ENCODE results near the gene SLC25A39. TPM values are rescaled to one million over a fixed set of nuclear protein-coding genes. Genes with fewer than 3 reads are reported as not detected.

SLC25A39 gene
- total and polyA plus RNA-seq, 9 of the 15 experiments (the other 6 are each of a cell fraction or from before 2014, with no cell fraction given), result 4.8 to 267 (median 140) TPM

DNA sequence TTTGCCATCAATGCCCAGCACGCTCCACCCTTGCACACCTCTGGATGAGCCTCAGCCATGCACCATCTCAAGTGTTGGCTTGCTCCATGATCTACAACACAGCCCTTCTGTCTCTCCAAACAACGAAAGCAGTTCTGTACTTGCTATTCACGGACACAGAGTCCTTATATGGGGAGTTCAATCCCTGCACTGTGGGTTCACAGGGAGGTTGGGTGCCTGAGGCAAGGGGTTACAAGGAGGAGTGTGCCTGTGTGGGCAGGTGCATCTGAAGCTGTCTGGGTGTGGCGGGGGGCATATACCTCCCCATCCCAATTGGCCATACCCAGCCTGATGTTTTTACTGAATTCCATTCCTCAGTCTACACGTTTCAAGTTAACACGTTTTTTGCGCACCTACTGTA lies 10.6 kb downstream of the SLC25A39 start:
- no peak overlapping the region for H3K4me2 ChIP-seq (ENCODE audit: insufficient read depth, low read length)
- peaks cover 3 to 38% of the 10 kb centered on the region in 2 experiments; a peak in 4 of 5 replicates for H3K27me3 ChIP-seq (ENCODE audit: control insufficient read depth in 2 of 2, insufficient read depth in 2 of 2, low read length in 2 of 2)
- TF ChIP-seq, protein P1, sequence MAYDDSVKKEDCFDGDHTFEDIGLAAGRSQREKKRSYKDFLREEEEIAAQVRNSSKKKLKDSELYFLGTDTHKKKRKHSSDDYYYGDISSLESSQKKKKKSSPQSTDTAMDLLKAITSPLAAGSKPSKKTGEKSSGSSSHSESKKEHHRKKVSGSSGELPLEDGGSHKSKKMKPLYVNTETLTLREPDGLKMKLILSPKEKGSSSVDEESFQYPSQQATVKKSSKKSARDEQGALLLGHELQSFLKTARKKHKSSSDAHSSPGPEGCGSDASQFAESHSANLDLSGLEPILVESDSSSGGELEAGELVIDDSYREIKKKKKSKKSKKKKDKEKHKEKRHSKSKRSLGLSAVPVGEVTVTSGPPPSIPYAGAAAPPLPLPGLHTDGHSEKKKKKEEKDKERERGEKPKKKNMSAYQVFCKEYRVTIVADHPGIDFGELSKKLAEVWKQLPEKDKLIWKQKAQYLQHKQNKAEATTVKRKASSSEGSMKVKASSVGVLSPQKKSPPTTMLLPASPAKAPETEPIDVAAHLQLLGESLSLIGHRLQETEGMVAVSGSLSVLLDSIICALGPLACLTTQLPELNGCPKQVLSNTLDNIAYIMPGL (CRISPR knock-in tag; IDR thresholded peaks at IDR 0.05), result no peak
- TF ChIP-seq, protein P2, sequence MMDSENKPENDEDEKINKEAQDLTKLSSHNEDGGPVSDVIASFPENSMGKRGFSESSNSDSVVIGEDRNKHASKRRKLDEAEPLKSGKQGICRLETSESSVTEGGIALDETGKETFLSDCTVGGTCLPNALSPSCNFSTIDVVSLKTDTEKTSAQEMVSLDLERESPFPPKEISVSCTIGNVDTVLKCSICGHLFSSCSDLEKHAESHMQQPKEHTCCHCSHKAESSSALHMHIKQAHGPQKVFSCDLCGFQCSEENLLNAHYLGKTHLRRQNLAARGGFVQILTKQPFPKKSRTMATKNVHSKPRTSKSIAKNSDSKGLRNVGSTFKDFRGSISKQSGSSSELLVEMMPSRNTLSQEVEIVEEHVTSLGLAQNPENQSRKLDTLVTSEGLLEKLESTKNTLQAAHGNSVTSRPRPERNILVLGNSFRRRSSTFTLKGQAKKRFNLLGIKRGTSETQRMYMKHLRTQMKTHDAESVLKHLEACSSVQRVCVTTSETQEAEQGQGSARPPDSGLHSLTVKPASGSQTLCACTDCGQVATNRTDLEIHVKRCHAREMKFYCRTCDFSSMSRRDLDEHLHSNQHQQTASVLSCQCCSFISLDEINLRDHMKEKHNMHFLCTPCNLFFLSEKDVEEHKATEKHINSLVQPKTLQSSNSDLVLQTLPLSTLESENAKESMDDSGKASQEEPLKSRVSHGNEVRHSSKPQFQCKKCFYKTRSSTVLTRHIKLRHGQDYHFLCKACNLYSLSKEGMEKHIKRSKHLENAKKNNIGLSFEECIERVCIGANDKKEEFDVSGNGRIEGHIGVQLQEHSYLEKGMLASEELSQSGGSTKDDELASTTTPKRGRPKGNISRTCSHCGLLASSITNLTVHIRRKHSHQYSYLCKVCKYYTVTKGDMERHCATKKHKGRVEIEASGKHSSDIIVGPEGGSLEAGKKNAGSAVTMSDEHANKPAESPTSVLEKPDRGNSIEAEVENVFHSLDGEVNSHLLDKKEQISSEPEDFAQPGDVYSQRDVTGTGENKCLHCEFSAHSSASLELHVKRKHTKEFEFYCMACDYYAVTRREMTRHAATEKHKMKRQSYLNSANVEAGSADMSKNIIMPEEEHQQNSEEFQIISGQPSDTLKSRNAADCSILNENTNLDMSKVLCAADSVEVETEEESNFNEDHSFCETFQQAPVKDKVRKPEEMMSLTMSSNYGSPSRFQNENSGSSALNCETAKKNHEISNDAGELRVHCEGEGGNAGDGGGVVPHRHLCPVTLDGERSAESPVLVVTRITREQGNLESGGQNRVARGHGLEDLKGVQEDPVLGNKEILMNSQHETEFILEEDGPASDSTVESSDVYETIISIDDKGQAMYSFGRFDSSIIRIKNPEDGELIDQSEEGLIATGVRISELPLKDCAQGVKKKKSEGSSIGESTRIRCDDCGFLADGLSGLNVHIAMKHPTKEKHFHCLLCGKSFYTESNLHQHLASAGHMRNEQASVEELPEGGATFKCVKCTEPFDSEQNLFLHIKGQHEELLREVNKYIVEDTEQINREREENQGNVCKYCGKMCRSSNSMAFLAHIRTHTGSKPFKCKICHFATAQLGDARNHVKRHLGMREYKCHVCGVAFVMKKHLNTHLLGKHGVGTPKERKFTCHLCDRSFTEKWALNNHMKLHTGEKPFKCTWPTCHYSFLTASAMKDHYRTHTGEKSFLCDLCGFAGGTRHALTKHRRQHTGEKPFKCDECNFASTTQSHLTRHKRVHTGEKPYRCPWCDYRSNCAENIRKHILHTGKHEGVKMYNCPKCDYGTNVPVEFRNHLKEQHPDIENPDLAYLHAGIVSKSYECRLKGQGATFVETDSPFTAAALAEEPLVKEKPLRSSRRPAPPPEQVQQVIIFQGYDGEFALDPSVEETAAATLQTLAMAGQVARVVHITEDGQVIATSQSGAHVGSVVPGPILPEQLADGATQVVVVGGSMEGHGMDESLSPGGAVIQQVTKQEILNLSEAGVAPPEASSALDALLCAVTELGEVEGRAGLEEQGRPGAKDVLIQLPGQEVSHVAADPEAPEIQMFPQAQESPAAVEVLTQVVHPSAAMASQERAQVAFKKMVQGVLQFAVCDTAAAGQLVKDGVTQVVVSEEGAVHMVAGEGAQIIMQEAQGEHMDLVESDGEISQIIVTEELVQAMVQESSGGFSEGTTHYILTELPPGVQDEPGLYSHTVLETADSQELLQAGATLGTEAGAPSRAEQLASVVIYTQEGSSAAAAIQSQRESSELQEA (IDR thresholded peaks at IDR 0.05; ENCODE audit: low read depth), result no peak
- TF ChIP-seq, protein P3, sequence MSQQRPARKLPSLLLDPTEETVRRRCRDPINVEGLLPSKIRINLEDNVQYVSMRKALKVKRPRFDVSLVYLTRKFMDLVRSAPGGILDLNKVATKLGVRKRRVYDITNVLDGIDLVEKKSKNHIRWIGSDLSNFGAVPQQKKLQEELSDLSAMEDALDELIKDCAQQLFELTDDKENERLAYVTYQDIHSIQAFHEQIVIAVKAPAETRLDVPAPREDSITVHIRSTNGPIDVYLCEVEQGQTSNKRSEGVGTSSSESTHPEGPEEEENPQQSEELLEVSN (IDR thresholded peaks at IDR 0.05; ENCODE audit: borderline replicate concordance in 1 of 2, extremely low read depth in 1 of 2, insufficient read depth in 1 of 2, insufficient read length in 1 of 2, low read depth in 1 of 2, low read length in 1 of 2, poor library complexity in 1 of 2, severe bottlenecking in 1 of 2), result no peak
- TF ChIP-seq, protein P4, sequence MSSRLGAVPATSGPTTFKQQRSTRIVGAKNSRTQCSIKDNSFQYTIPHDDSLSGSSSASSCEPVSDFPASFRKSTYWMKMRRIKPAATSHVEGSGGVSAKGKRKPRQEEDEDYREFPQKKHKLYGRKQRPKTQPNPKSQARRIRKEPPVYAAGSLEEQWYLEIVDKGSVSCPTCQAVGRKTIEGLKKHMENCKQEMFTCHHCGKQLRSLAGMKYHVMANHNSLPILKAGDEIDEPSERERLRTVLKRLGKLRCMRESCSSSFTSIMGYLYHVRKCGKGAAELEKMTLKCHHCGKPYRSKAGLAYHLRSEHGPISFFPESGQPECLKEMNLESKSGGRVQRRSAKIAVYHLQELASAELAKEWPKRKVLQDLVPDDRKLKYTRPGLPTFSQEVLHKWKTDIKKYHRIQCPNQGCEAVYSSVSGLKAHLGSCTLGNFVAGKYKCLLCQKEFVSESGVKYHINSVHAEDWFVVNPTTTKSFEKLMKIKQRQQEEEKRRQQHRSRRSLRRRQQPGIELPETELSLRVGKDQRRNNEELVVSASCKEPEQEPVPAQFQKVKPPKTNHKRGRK (tag; IDR thresholded peaks at IDR 0.05), result no peak
- no peak for TF ChIP-seq SMARCE1 (IDR thresholded peaks at IDR 0.05)
- 17% methylated on average over 7 of the region's 7 CpGs for WGBS (ENCODE audit: insufficient coverage, low coverage, missing lambda C conversion rate)
- no peak overlapping the region for H3K4me3 ChIP-seq
- H3K4me1 ChIP-seq (replicated peaks in 1 of 2; ENCODE audit: control insufficient read depth in 2 of 2, insufficient read depth in 2 of 2, low read length in 2 of 2), result peaks cover 5 to 46% of the 10 kb centered on the region in 2 experiments; a peak in 3 of 5 replicates
- in situ Hi-C loops (cut with MboI) (no loop called here), intact Hi-C loops (cut with micrococcal nuclease) (no loop called here)
- POLR2A ChIA-PET, result interaction anchor here (0.5 to 0.6 kb wide), 2 partner anchors 19 to 34 kb away, joined by 3 read pairs; no protein-coding TSS in a partner anchor
- DNase-seq (ENCODE audit: extremely low read depth in 1 of 4, low spot score in 3 of 4) (peak in 1 of 4 experiments; percentile 6), ATAC-seq (no peak), FAIRE-seq (no peak)
- no peaks in the 10 kb centered on the region for H3K9me3 ChIP-seq (replicated peaks; ENCODE audit: control insufficient read depth, insufficient read depth, low read depth, low read length)
- H2AFZ ChIP-seq (ENCODE audit: low read depth, low read length), result no peak overlapping the region
- peaks cover 5% of the 10 kb centered on the region; the same call in 1 of the 3 replicates for H3K36me3 ChIP-seq (ENCODE audit: control insufficient read depth, insufficient read depth, low read length)
- no peaks in the 10 kb centered on the region for H3K79me2 ChIP-seq (ENCODE audit: control insufficient read depth, insufficient read depth, low read length)
- H3K9me1 ChIP-seq (ENCODE audit: control insufficient read depth, insufficient read depth, low read length), result peaks cover 6% of the 10 kb centered on the region
- CTCF ChIA-PET (ENCODE audit: low intra/inter-chr PET ratio), result no interaction called here
- no peak overlapping the region for H3K27ac ChIP-seq (ENCODE audit: extremely low read depth, low read depth, low read length)
- no TSS peak for BruUV-seq (replicated peaks)
- no peak overlapping the region for H3K9ac ChIP-seq (ENCODE audit: insufficient read depth in 1 of 2, low read depth in 2 of 2, low read length in 2 of 2)
- H4K20me1 ChIP-seq (replicated peaks; ENCODE audit: control insufficient read depth, insufficient read depth, low read length), result peaks cover 8% of the 10 kb centered on the region; the same call in 1 of the 2 replicates
